HG02759 (cell line): ENCODE results near the gene RPTOR.

Experiments
- ATAC-seq: cut with Tn5 transposase; IDR thresholded peaks from one replicate; pipeline ENCODE4 v1.9.1; 2021; ENCODE audit warnings: mild to moderate bottlenecking, moderate library complexity; ENCODE audit not compliant: unreplicated experiment

Gene RPTOR

DNA sequence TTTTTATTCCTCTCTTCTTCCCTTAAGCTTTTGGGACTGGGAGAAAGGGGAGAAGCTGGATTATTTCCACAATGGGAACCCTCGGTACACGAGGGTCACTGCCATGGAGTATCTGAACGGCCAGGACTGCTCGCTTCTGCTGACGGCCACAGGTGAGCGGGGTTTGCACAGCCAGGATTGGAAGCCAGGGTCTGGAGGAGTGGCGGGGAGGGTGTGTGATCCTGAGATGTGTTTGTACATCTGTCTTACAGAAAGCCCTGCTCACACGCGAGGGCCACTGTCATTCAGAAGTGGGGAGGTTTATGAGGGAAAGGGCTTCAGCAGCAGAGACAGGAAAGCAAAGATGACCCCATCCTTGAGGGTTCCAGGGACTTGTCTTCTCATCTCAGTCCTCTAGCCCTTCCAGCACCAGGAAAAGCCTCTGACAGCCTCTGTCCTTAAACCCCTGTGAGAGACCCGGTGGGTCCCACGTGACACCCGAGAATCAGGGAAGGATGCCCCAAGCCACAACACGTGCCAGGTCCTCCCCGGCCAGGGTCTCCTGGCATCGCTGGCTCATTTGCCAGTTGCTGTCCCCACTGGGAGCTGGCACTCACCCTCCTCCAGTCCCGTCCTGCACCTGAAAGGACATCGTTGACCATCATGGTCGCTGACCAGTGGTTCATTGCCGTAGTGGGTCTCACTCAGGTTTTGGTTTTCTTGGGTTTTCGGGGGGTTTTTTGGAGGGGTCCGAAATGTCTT lies 402.7 kb downstream of the RPTOR start:
- ATAC-seq, result no peak

- no peak for ATAC-seq
Measured at GRCh38 chr17:80948019-80948975, 403.7 kb downstream of the RPTOR start.

GRCh38 chr17:80948976-80949450 lies 404.4 kb downstream of the RPTOR start:
- ATAC-seq, result no peak

DNA sequence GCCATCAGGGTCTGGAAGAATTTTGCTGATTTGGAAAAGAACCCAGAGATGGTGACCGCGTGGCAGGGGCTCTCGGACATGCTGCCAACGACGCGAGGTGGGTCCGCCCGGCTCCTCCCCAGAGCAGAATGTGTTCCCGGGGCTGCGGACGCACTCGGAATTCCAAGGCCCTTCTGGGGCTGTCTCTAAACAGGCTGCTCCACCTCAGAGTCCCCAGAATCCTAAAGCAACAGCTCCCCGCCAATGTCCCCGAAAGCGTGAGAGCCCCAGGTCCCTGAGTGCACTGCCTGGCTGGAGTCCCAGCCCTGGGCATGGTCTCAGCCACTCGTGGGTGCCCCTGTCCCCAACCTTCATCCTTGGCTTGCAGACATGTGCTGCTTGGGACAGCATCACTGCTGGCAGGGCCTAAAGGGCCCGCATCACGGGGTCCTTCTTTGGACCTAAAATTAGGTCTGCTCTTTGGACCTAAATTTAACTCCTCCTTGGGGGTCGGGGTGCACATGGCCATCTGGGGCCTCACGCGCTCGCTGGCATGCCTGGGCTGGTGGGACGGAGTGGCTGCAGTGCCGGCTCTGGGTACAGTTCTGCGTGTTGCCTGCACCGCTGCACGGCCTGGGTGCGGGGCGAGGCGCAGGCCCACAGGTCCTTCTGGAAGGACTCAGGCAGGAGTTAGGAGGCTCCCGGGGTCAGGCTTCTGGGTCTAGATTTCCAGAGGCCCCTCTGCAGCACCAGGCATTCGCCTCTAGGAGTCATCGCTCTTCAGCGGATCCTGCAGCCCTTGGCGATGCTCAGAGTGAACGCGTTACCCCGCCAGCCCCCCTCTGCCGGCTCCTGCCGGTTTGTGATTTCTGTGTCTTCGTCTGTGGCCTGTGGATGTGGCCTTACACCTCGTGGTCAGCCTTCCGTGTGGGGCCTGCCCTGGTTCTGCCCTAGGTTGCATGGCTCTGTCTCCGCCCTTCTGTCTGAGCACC lies 405.1 kb downstream of the RPTOR start:
- no peak for ATAC-seq

DNA sequence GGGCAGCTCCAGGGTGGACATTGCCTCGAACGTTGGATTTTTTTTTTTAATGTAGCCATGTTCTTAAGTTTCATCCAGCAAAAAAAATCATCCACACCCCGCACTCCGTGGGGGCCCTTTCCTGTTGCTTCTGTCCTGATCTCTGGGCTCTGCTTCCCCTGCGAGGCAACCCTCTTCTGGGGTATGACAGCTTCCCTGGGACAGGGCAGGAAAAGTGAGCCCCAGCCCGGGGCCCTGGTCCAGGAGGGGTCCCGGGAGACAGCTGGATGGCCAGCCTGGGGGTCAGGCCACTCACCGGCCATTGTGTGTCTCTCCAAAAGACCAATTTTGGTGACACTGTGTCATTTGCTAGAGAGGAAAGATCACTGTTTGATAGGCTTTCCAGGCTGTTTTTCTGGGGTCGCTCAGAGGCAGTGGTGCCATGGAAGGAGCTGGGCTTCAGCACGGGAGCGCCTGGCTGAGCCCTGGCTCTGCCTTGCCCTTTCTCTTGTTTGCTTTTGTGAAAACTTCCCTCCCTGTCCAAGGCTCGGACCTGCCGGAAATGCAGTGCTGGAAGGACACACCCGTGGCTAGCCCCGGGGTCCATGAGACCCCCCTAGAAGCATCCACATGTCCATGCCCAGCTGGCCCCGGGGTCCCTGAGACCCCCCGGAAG lies 406.0 kb downstream of the RPTOR start:
- no peak for ATAC-seq

DNA sequence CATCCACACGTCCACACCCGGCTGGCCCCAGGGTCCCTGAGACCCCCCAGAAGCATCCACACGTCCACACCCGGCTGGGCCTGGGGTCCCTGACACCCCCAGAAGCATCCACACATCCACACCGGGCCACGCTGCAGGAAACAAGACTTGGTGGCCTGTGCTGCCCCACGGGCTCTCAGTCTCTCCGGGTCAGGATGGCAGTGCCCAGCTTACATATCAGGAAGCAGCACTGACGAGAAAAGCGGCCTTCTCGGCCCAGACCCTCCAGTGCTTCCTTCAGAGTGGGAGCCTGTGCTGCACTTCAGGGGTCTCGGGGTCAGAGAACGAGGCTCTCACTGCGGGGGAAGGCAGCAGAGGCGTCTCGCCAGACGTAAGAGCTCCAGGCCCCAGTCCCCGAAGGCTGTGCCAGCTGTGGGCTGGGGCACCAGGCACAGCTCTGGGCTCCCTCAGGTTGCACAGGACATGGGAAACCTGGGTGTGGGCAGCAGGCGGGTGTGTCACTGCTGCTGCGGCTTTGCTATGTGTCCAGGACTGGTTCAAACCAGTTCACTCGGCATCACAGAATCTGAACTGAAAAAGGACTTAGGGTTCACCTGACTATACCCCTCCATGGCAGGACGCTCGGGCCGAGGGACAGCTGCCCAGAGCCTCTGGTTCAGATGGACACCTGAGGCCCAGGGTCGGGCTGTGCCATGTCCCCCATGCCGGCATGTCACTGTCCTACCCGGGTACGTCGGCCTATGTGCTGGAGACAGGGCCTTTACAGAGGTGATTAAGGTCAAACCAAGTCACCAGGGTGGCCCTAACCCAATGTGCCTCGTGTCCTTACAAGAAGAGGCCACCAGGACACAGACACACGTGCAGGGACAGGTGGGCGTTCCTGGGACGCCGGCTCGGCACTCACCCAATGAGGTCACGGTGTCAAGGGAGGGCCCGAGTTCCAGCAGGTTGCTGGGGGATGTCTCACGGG lies 406.8 kb downstream of the RPTOR start:
- ATAC-seq, result no peak

- ATAC-seq, result no peak
Measured at GRCh38 chr17:80952291-80952690, 407.7 kb downstream of the RPTOR start.

DNA sequence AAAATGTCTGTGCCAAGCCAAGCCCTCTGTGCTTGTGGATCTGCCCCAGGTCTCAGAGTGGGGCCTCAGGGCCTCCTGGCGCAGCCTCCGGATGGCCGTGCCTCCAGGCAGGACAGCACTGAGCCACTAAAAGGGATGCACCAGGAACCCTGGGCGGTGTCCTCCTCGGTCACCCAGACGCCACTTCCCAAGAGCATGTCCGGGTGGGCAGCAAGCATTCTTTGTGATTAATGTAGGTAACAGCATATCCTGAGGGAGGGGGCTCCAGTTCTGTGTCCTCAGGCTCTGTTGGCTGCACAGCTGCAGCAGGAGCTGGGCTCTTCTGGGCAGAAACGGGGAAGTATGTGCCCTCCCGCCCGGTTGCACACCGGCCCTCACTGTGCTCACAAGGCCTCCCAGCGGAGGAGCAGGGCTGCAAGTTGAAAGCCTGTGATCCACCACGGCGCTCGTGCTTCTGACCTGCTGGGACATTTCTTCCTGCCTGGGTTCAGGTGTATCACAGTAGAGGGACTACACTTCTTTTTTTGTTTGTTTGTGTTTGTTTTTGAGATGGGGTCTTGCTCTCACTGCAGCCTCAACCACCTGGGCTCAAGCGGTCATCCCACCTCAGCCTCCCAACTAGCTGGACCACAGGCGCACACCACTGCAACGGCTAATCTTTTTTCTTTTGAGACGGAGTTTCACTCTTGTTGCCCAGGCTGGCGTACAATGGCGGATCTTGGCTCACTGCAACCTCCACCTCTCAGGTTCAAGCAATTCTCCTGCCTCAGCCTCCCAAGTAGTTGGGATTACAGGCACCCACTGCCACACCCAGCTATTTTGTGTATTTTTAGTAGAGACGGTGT lies 409.1 kb downstream of the RPTOR start:
- no peak for ATAC-seq

DNA sequence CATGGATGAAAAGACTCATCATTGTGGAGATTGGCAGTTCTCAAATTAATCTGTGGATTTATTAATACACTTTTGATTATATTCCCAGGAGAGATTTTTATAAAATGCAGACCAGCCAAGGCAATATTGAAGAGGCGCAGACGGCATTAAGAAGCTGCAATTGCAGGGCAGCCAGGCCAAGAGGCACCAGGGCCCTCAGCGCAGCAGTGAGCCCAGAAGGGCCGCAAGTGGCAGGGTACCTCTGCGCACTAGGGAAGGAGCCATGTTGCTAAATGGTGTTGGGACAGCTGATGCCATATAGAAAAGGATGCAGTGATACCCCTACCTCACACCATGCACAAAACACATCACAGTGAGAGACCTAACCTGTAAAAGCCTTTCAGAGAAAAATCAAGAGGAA lies 410.4 kb downstream of the RPTOR start:
- no peak for ATAC-seq

DNA sequence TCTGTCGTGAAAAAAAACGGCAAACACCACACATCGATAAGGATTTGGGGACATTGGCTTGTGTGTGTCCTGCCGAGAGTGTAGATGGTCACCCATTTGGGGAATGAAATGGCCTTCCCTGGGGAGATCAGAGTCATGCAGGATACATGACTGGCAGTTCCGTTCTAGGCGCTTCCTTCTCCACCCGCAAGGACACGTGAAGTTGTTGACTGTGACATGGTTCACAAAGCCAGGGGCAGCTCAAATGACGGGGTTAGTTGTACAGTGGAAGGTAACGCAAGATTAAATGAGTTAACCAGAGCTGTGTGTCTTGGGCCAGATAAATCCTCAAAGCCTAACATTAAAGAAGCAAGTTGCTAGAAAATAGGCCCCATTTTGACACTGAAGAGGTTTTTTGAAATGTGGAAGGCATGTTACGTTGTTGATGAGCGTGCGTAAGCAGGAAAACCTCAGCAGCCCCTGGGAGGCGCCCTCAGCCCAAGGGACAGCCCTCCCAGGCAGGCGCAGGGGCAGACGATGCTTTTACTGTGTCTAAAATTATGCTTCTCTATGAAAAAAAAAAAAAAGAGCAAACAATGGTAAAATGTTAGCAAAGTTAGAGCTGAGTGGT lies 411.1 kb downstream of the RPTOR start:
- ATAC-seq, result no peak

DNA sequence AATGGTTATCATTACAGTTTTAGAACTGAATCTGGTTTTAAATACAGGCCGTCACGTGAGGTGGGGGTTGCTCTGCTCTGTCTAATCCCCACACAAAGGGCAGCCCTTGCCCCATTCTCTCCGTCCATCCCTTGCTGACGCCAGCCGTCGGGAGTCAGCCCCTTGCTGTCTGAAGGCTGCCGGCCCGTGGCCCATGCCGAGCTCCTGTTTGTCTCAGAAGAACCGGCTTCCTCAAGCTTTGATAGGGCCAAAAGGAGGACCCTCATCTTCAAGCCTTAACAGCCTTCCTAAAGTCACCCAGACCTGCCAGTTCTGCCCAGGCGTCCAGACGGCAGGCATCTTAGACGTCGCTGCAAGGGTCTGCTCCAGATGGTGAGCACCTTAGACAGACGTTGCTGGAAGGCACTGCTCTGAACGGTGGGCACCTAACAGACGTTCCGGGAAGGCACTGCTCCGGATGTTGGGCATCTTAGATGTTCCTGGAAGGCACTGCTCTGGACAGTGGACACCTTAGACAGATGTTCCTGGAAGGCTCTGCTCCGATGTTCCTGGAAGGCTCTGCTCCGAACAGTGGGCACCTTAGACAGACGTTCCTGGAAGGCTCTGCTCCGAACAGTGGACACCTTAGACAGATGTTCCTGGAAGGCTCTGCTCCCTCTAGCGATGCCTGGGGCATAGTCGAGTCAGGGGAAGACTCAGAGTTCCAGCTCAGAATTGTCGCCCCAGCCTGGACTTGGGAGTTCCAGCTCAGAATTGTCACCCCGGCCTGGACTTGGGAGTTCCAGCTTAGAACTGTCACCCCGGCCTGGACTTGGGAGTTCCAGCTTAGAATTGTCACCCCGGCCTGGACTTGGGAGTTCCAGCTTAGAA lies 411.9 kb downstream of the RPTOR start:
- ATAC-seq, result no peak

GRCh38 chr17:80957461-80957941 lies 412.9 kb downstream of the RPTOR start:
- no peak for ATAC-seq

GRCh38 chr17:80959330-80960036 lies 414.8 kb downstream of the RPTOR start:
- no peak for ATAC-seq

DNA sequence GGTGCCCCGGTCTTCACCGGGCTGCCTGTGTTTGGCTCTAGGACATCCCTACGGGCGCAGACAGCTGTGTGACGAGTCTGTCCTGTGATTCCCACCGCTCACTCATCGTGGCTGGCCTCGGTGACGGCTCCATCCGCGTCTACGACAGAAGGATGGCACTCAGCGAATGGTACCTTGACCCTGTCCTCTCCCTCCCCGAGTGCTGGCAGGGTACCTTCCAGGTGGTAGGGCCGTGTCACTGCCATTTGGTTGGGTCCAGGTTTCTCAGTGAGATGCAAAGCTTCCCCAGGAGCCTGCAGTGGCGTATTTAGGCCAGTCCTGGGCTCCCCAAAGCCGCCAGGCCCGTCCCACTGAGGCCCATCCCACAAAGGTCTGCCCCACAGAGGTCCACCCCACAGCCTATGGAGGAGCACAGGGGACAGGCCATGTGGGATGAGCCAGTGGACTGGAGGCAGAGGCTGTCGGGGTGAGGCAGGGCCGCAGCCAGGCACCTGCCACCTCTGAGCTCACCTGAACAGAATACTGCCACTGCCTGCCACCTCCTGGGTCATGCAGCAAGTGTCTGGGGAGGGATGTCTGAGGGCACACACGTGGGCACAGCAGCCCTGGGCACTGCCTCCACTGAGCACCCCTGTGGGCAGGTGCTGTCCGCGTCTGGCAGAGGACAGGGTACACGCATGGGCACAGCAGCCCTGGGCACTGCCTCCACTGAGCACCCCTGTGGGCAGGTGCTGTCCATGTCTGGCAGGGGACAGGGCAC lies 415.6 kb downstream of the RPTOR start:
- ATAC-seq, result no peak

GRCh38 chr17:80960797-80961452 lies 416.3 kb downstream of the RPTOR start:
- no peak for ATAC-seq
